GM18505 (cell line): ENCODE data around the gene ADAMTS9.

ENCODE experiments used
- ATAC-seq: cut with Tn5 transposase; IDR thresholded peaks from one replicate; pipeline ENCODE4 v1.9.1; 2021; ENCODE audit not compliant: unreplicated experiment
- POLR2A ChIP-seq: IDR thresholded peaks from 4 replicates; pipeline ENCODE4 v1.6.1; 2011; ENCODE audit warnings: borderline replicate concordance; ENCODE audit not compliant: insufficient read depth, insufficient read length; ENCODE audit errors: extremely low read depth

Gene ADAMTS9

GRCh38 chr3:64631951-64632350 lies 55.8 kb downstream of the ADAMTS9 start:
- ATAC-seq = no peak
- no peak for TF ChIP-seq POLR2A

- ATAC-seq = no peak
- no peak for TF ChIP-seq POLR2A
These were observed 60.1 kb downstream of the ADAMTS9 start for GRCh38 chr3:64627471-64628321.

- no peak for TF ChIP-seq POLR2A
- ATAC-seq = no peak
These were observed 60.8 kb downstream of the ADAMTS9 start for GRCh38 chr3:64627042-64627441.

GRCh38 chr3:64625381-64625780 lies 62.4 kb downstream of the ADAMTS9 start:
- ATAC-seq = no peak
- TF ChIP-seq POLR2A = no peak

- ATAC-seq = no peak
- TF ChIP-seq POLR2A = no peak
These were observed 64.7 kb downstream of the ADAMTS9 start for GRCh38 chr3:64623125-64623524.

GRCh38 chr3:64621726-64622395 lies 65.9 kb downstream of the ADAMTS9 start:
- no peak for TF ChIP-seq POLR2A
- ATAC-seq = no peak

- ATAC-seq = no peak
- TF ChIP-seq POLR2A = no peak
These were observed 66.5 kb downstream of the ADAMTS9 start for GRCh38 chr3:64621275-64621674.

GRCh38 chr3:64620020-64620419 lies 67.8 kb downstream of the ADAMTS9 start:
- no peak for ATAC-seq
- TF ChIP-seq POLR2A = no peak

- no peak for TF ChIP-seq POLR2A
- no peak for ATAC-seq
These were observed 68.6 kb downstream of the ADAMTS9 start for GRCh38 chr3:64619216-64619615.

GRCh38 chr3:64617610-64618009 lies 70.2 kb downstream of the ADAMTS9 start:
- no peak for ATAC-seq
- no peak for TF ChIP-seq POLR2A

GRCh38 chr3:64616953-64617352 lies 70.8 kb downstream of the ADAMTS9 start:
- no peak for ATAC-seq
- TF ChIP-seq POLR2A = no peak

- no peak for ATAC-seq
- TF ChIP-seq POLR2A = no peak
These were observed 74.8 kb downstream of the ADAMTS9 start for GRCh38 chr3:64612916-64613526.

GRCh38 chr3:64612082-64612860 lies 75.5 kb downstream of the ADAMTS9 start:
- no peak for TF ChIP-seq POLR2A
- ATAC-seq = no peak
